Mammary epithelial cell (primary cell): Measurements from ENCODE around the gene RTL10.

Source experiments
- CTCF ChIP-seq, 2 donors: IDR thresholded peaks in 1 of 2; conservative IDR thresholded peaks in 1 of 2; 2 replicates each; pipeline ENCODE4 v1.5.1; 2011 to 2012; ENCODE audit warnings: inconsistent platforms in 2 of 2, low read length in 2 of 2, mild to moderate bottlenecking in 2 of 2, control low read depth in 1 of 2, low read depth in 1 of 2; ENCODE audit not compliant: insufficient read depth in 1 of 2; ENCODE audit errors: extremely low read depth in 1 of 2
- EZH2 ChIP-seq: IDR thresholded peaks from 2 replicates; pipeline ENCODE4 v1.6.1; 2012; ENCODE audit warnings: low read length, inconsistent platforms, borderline replicate concordance

- TF ChIP-seq CTCF (conservative IDR thresholded peaks at IDR 0.05 in 1 of 2, IDR thresholded peaks at IDR 0.05 in 1 of 2; ENCODE audit: extremely low read depth in 1 of 2, insufficient read depth in 1 of 2, low read depth in 1 of 2, low read length in 2 of 2) (no peak), EZH2 (no peak)
These were observed 25.5 kb upstream of the RTL10 start for GRCh38 chr22:19879992-19880785.
